Subcutaneous abdominal adipose tissue (tissue), 5 donors: ENCODE results near the gene TRPM8.

Experiments used
- H3K27ac ChIP-seq: one replicate; pipeline ENCODE4 v1.7.0; 2013; ENCODE audit warnings: low read depth, mild to moderate bottlenecking, inconsistent platforms, low read length, moderate library complexity
- H3K27me3 ChIP-seq, 5 donors: one replicate each; pipeline ENCODE4 v1.7.0; 2013; ENCODE audit warnings: low read length in 5 of 5, inconsistent platforms in 1 of 5; ENCODE audit not compliant: control insufficient read depth in 5 of 5, insufficient read depth in 4 of 5
- H3K36me3 ChIP-seq, 5 donors: one replicate each; pipeline ENCODE4 v1.7.0; 2013; ENCODE audit warnings: low read length in 5 of 5; ENCODE audit not compliant: control insufficient read depth in 5 of 5, insufficient read depth in 5 of 5
- H3K4me1 ChIP-seq, 5 donors: one replicate each; pipeline ENCODE4 v1.7.0; 2013; ENCODE audit warnings: low read length in 5 of 5, mild to moderate bottlenecking in 3 of 5, moderate library complexity in 1 of 5; ENCODE audit not compliant: control insufficient read depth in 5 of 5, insufficient read depth in 5 of 5
- H3K4me3 ChIP-seq, 5 donors: one replicate each; pipeline ENCODE4 v1.7.0; 2013; ENCODE audit warnings: low read length in 5 of 5, low read depth in 1 of 5
- H3K9ac ChIP-seq, 5 donors: one replicate each; pipeline ENCODE4 v1.7.0; 2013; ENCODE audit warnings: low read length in 5 of 5, mild to moderate bottlenecking in 4 of 5, moderate library complexity in 3 of 5
- H3K9me3 ChIP-seq, 5 donors: one replicate each; pipeline ENCODE4 v1.7.0; 2013; ENCODE audit warnings: low read length in 5 of 5; ENCODE audit not compliant: control insufficient read depth in 5 of 5
- donor health status: healthy.
- donor health status: healthy.
- donor health status: healthy.
- donor health status: healthy.
- donor health status: healthy.

TRPM8 gene

GRCh38 chr2:233907627-233908026 is 9.5 kb upstream of the TRPM8 start:
- H3K9ac ChIP-seq, result no peak overlapping the region
- H3K27me3 ChIP-seq, result peaks cover 0 to 8% (median 2%) of the 10 kb centered on the region in 5 donors
- H3K36me3 ChIP-seq, result no peaks in the 10 kb centered on the region
- no peaks in the 10 kb centered on the region for H3K4me1 ChIP-seq
- no peak overlapping the region for H3K4me3 ChIP-seq
- peaks cover 0 to 5% (median 0%) of the 10 kb centered on the region in 5 donors for H3K9me3 ChIP-seq
- no peak overlapping the region for H3K27ac ChIP-seq

- Histone ChIP-seq H3K36me3 (no peaks in the 10 kb centered on the region), H3K9me3 (no peaks in the 10 kb centered on the region), H3K27me3 (peaks cover 0 to 15% (median 4%) of the 10 kb centered on the region in 5 donors), H3K4me1 (no peaks in the 10 kb centered on the region), H3K27ac (no peak overlapping the region), H3K9ac (no peak overlapping the region), H3K4me3 (no peak overlapping the region)
Measured at GRCh38 chr2:233912691-233913423, 4.3 kb upstream of the TRPM8 start.

DNA sequence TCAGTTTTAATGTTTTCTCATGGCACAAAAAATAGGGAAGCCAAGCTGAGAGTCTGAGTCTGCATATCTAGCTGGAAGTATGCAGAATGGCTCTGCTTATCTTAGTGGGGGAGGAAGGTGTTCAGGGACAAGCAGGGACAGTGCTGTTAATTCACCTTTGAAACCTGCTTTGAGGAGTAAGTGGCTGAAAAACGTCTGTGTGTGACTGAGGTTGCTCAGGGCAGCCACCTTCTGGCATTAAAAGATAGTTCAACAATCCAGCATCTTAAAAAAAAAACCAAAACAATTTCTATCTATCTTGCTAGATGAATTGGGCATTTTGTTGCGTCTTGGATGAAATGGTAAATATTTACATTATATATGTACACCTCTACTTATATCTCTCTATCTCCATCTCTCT is 2.0 kb upstream of the TRPM8 start:
- peaks cover 0 to 15% (median 4%) of the 10 kb centered on the region in 5 donors for H3K27me3 ChIP-seq
- no peaks in the 10 kb centered on the region for H3K9me3 ChIP-seq
- H3K27ac ChIP-seq, result no peak overlapping the region
- no peak overlapping the region for H3K9ac ChIP-seq
- no peaks in the 10 kb centered on the region for H3K4me1 ChIP-seq
- no peaks in the 10 kb centered on the region for H3K36me3 ChIP-seq
- no peak overlapping the region for H3K4me3 ChIP-seq

GRCh38 chr2:233919319-233919718 is 2.1 kb downstream of the TRPM8 start:
- Histone ChIP-seq H3K4me3 (no peak overlapping the region), H3K36me3 (no peaks in the 10 kb centered on the region), H3K9ac (no peak overlapping the region), H3K27me3 (peaks cover 5 to 9% (median 5%) of the 10 kb centered on the region in 5 donors), H3K9me3 (no peaks in the 10 kb centered on the region), H3K27ac (no peak overlapping the region), H3K4me1 (no peaks in the 10 kb centered on the region)

DNA sequence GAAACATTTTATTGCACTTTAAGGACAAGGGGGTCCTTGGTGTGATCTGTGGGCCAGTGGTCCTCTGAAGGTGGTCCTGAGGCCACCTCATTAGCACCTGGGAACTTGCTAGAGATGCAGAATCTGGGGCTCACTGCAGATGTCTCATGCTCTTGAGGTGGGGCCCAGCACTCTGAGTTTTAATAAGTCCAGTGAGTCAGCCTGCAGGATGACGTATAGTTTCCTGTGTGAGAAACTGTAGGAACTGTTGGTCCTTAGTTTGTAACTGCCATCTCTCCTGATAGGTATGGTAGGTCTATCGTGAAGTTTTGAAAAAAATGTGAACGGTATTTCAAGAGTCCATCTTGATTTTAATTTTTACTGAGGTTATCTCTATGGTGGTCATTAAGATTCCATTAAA is 2.8 kb downstream of the TRPM8 start:
- Histone ChIP-seq H3K9me3 (no peaks in the 10 kb centered on the region), H3K27me3 (peaks cover 5 to 9% (median 6%) of the 10 kb centered on the region in 5 donors), H3K36me3 (no peaks in the 10 kb centered on the region), H3K4me1 (no peaks in the 10 kb centered on the region), H3K9ac (no peak overlapping the region), H3K27ac (no peak overlapping the region), H3K4me3 (no peak overlapping the region)

- Histone ChIP-seq H3K27ac (no peak overlapping the region), H3K9ac (no peak overlapping the region), H3K4me1 (no peaks in the 10 kb centered on the region), H3K27me3 (peaks cover 5 to 15% (median 11%) of the 10 kb centered on the region in 5 donors), H3K4me3 (no peak overlapping the region), H3K9me3 (no peaks in the 10 kb centered on the region), H3K36me3 (no peaks in the 10 kb centered on the region)
Measured at GRCh38 chr2:233922471-233922870, 5.3 kb downstream of the TRPM8 start.

GRCh38 chr2:233925402-233925801 is 8.2 kb downstream of the TRPM8 start:
- Histone ChIP-seq H3K36me3 (no peaks in the 10 kb centered on the region), H3K4me3 (no peak overlapping the region), H3K27me3 (peaks cover 5 to 15% (median 11%) of the 10 kb centered on the region in 5 donors), H3K9me3 (no peaks in the 10 kb centered on the region), H3K4me1 (peaks cover 0 to 4% (median 0%) of the 10 kb centered on the region in 5 donors), H3K9ac (no peak overlapping the region), H3K27ac (no peak overlapping the region)

DNA sequence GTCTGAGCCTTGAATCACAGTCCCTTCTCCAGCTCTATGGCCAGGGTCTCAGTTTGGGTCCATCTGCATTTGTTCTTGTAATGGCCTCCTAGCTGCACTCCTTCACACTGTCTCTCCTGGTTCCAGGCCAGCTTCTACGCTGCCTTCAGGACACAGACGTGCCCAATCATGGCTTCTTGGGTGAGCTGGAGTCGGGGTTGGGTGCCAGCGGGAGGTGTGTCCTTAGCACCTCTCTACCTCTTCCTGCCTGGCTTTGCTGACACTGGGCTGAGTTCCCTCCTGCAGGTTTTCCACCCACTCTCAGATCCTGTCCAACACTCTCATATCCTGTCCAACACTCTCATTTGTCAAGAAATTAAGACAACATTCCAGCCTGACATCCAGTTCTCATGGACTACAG is 9.6 kb downstream of the TRPM8 start:
- Histone ChIP-seq H3K9me3 (no peaks in the 10 kb centered on the region), H3K9ac (no peak overlapping the region), H3K36me3 (no peaks in the 10 kb centered on the region), H3K27ac (no peak overlapping the region), H3K27me3 (peaks cover 5 to 15% (median 11%) of the 10 kb centered on the region in 5 donors), H3K4me1 (peaks cover 0 to 4% (median 0%) of the 10 kb centered on the region in 5 donors), H3K4me3 (no peak overlapping the region)

GRCh38 chr2:233928594-233929351 is 11.6 kb downstream of the TRPM8 start:
- Histone ChIP-seq H3K27me3 (peaks cover 3 to 17% (median 15%) of the 10 kb centered on the region in 5 donors), H3K36me3 (no peaks in the 10 kb centered on the region), H3K27ac (no peak overlapping the region), H3K9me3 (no peaks in the 10 kb centered on the region), H3K4me1 (peaks cover 0 to 4% (median 0%) of the 10 kb centered on the region in 5 donors), H3K4me3 (no peak overlapping the region), H3K9ac (no peak overlapping the region)

- Histone ChIP-seq H3K27ac (no peak overlapping the region), H3K27me3 (peaks cover 0 to 16% (median 11%) of the 10 kb centered on the region in 5 donors), H3K4me1 (peaks cover 0 to 4% (median 0%) of the 10 kb centered on the region in 5 donors), H3K36me3 (no peaks in the 10 kb centered on the region), H3K9me3 (no peaks in the 10 kb centered on the region), H3K9ac (no peak overlapping the region), H3K4me3 (no peak overlapping the region)
Measured at GRCh38 chr2:233929352-233930022, 12.3 kb downstream of the TRPM8 start.
